HG03196 (cell line): ENCODE results near the gene ZDHHC8.

ENCODE experiments used
- ATAC-seq: cut with Tn5 transposase; IDR thresholded peaks from one replicate; pipeline ENCODE4 v1.9.1; 2021; ENCODE audit not compliant: unreplicated experiment

ZDHHC8 gene

GRCh38 chr22:20095521-20095920, 36.1 kb upstream of the ZDHHC8 start:
- no peak for ATAC-seq

- ATAC-seq = no peak
These were observed 34.8 kb upstream of the ZDHHC8 start for GRCh38 chr22:20096574-20097420.

GRCh38 chr22:20099099-20099711, 32.4 kb upstream of the ZDHHC8 start:
- no peak for ATAC-seq

- no peak for ATAC-seq
These were observed 30.0 kb upstream of the ZDHHC8 start for GRCh38 chr22:20101638-20102037.

- no peak for ATAC-seq
These were observed 29.3 kb upstream of the ZDHHC8 start for GRCh38 chr22:20102203-20102780.

- ATAC-seq = no peak
These were observed 26.0 kb upstream of the ZDHHC8 start for GRCh38 chr22:20105456-20106204.

GRCh38 chr22:20106205-20106848, 25.3 kb upstream of the ZDHHC8 start:
- ATAC-seq = no peak

GRCh38 chr22:20106849-20107237, 24.8 kb upstream of the ZDHHC8 start:
- no peak for ATAC-seq

GRCh38 chr22:20107471-20107901, 24.1 kb upstream of the ZDHHC8 start:
- no peak for ATAC-seq

- no peak for ATAC-seq
These were observed 23.4 kb upstream of the ZDHHC8 start for GRCh38 chr22:20107951-20108756.

GRCh38 chr22:20108757-20109230, 22.8 kb upstream of the ZDHHC8 start:
- no peak for ATAC-seq

GRCh38 chr22:20109411-20110358, 21.9 kb upstream of the ZDHHC8 start:
- no peak for ATAC-seq

- no peak for ATAC-seq
These were observed 21.1 kb upstream of the ZDHHC8 start for GRCh38 chr22:20110359-20110985.

GRCh38 chr22:20111045-20111688, 20.4 kb upstream of the ZDHHC8 start:
- no peak for ATAC-seq

- no peak for ATAC-seq
These were observed 19.6 kb upstream of the ZDHHC8 start for GRCh38 chr22:20111689-20112622.

- no peak for ATAC-seq
These were observed 18.7 kb upstream of the ZDHHC8 start for GRCh38 chr22:20112623-20113511.
